ENCODE measurements around the gene ATP1B1.
A peak's percentile ranks its signal among the peaks of the same experiment; 100 is the strongest.

ATP1B1 gene

GRCh38 chr1:169094897-169095569 is 11.5 kb upstream of the ATP1B1 start:
- no peak for DNase-seq (ENCODE audit: low spot score)

- DNase-seq (ENCODE audit: low spot score) = no peak
Measured at GRCh38 chr1:169098380-169098779, 8.1 kb upstream of the ATP1B1 start.

- DNase-seq (ENCODE audit: low spot score) = no peak
Measured at GRCh38 chr1:169099561-169099960, 6.9 kb upstream of the ATP1B1 start.

- DNase-seq (ENCODE audit: low spot score) = no peak
Measured at GRCh38 chr1:169100208-169100607, 6.3 kb upstream of the ATP1B1 start.

- no peak for DNase-seq (ENCODE audit: low spot score)
Measured at GRCh38 chr1:169100651-169101088, 5.8 kb upstream of the ATP1B1 start.

- no peak for DNase-seq (ENCODE audit: low spot score)
Measured at GRCh38 chr1:169102567-169102966, 3.9 kb upstream of the ATP1B1 start.

- DNase-seq (ENCODE audit: low spot score) = no peak
Measured at GRCh38 chr1:169103002-169103401, 3.5 kb upstream of the ATP1B1 start.

- no peak for DNase-seq (ENCODE audit: low spot score)
Measured at GRCh38 chr1:169103480-169103893, 3.0 kb upstream of the ATP1B1 start.

GRCh38 chr1:169105087-169105433 is 1.4 kb upstream of the ATP1B1 start:
- DNase-seq (ENCODE audit: low spot score) = no peak

GRCh38 chr1:169105434-169106094 is 926 bp upstream of the ATP1B1 start:
- DNase-seq (ENCODE audit: low spot score) = peak; percentile 82

- DNase-seq (ENCODE audit: low spot score) = no peak
Measured at GRCh38 chr1:169106921-169107602, 572 bp downstream of the ATP1B1 start.

- DNase-seq (ENCODE audit: low spot score) = no peak
Measured at GRCh38 chr1:169107603-169108208, 1.2 kb downstream of the ATP1B1 start.

- DNase-seq (ENCODE audit: low spot score) = no peak
Measured at GRCh38 chr1:169108223-169108622, 1.7 kb downstream of the ATP1B1 start.

GRCh38 chr1:169108863-169109560 is 2.5 kb downstream of the ATP1B1 start:
- DNase-seq (ENCODE audit: low spot score) = peak; percentile 53

- peak; percentile 82 for DNase-seq (ENCODE audit: low spot score)
Measured at GRCh38 chr1:169109561-169110134, 3.2 kb downstream of the ATP1B1 start.

- no peak for DNase-seq (ENCODE audit: low spot score)
Measured at GRCh38 chr1:169110236-169110635, 3.7 kb downstream of the ATP1B1 start.

GRCh38 chr1:169110689-169111447 is 4.4 kb downstream of the ATP1B1 start:
- no peak for DNase-seq (ENCODE audit: low spot score)

GRCh38 chr1:169111472-169111871 is 5.0 kb downstream of the ATP1B1 start:
- DNase-seq (ENCODE audit: low spot score) = no peak

GRCh38 chr1:169112241-169112640 is 5.8 kb downstream of the ATP1B1 start:
- DNase-seq (ENCODE audit: low spot score) = no peak

GRCh38 chr1:169113613-169114119 is 7.2 kb downstream of the ATP1B1 start:
- no peak for DNase-seq (ENCODE audit: low spot score)

Measured in HuH-7 (cell line).